KOPT-K1 (cell line): ENCODE measurements around the gene UGGT2.
"Not testable (repeated sequence)": the region's sequence is repeated elsewhere in the genome, so short reads cannot be mapped to it uniquely, and the experiment has no call there.

ENCODE experiments used
- H3K27ac ChIP-seq: fragments of 200-600 bp; sonication (generic); 2 replicates; pipeline ENCODE4 v1.5.1; 2016; ENCODE audit warnings: antibody characterized with exemption, mild to moderate bottlenecking, low read depth, low read length; ENCODE audit not compliant: poor library complexity, severe bottlenecking
- H3K36me3 ChIP-seq: fragments of 200-600 bp; sonication (generic); 2 replicates; pipeline ENCODE4 v1.5.1; 2017; ENCODE audit warnings: antibody characterized with exemption, mild to moderate bottlenecking, low read length, moderate library complexity; ENCODE audit not compliant: insufficient read depth
- H3K9me3 ChIP-seq: fragments of 200-600 bp; sonication (generic); 2 replicates; pipeline ENCODE4 v1.5.1; 2017; ENCODE audit warnings: antibody characterized with exemption, low read length, mild to moderate bottlenecking; ENCODE audit not compliant: insufficient read depth, poor library complexity, severe bottlenecking

UGGT2 gene

DNA sequence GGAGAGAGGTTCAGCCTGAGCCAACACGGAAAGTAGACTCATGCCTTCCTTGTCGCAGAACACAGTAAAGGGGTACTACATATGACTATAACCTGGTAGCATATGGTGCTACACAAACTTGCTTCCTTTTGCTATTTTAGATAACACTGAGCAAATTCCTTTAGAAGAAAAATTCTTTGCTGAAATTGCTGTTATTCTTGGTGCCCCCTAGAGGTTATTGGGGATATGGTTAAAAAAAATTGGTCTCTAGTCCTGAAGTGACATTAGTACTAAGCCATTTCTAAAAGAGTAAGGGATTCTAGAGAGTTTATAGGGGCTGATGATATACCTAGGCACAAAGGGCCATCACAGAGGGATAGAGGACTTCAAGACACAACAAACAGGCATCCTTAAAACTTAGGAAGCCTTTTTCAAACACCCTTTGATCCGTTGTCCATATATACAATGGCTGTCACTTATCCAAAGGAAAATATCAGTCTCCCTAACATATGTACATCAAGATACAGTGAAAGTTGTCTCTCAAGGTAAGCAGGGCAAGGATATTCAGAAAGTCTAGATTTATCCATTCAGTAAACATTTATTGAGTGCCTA lies 22.8 kb upstream of the UGGT2 start:
- H3K36me3 ChIP-seq, result no peaks in the 10 kb centered on the region
- no peaks in the 10 kb centered on the region for H3K9me3 ChIP-seq
- no peak overlapping the region for H3K27ac ChIP-seq

DNA sequence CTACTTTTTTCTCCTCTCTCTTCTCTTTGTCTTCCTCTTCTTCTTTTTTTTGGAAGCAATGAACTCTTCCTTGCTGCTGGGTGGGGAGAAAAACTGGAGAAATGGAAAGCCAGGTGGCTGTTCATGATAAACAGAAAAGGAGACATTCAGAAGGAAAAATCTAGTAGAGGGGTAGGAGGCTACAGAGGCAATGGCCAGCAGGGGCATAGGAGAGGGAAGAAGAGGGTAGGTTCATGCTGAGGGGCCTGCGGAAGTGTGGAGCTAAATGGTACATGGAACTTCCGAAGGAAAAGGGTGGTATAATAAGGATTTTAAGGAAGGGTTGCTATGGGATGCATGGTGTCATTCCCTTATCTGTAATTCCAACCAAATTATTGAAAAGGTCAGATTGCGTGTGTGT lies 19.2 kb upstream of the UGGT2 start:
- Histone ChIP-seq H3K9me3 (no peaks in the 10 kb centered on the region), H3K27ac (no peak overlapping the region), H3K36me3 (no peaks in the 10 kb centered on the region)

DNA sequence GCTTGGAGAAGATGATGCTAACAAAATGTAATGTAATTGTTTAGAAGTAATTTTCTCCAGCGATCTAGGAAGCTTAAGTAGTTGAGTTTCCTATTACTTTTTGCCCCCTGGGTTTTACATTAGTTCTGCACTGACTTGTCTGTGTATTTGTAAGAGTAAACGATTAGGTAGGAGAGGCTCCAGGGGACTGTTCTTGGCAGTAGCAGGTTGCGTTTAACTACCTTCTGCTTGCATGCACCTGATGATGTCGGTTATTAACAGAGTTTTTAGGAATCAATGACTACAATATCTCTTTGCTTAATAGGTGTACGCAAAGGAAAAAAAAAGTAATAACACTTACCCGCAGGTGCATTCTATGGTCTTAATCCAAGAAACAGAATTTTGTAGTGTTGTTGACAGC lies 18.3 kb upstream of the UGGT2 start:
- Histone ChIP-seq H3K9me3 (no peaks in the 10 kb centered on the region), H3K36me3 (no peaks in the 10 kb centered on the region), H3K27ac (no peak overlapping the region)

DNA sequence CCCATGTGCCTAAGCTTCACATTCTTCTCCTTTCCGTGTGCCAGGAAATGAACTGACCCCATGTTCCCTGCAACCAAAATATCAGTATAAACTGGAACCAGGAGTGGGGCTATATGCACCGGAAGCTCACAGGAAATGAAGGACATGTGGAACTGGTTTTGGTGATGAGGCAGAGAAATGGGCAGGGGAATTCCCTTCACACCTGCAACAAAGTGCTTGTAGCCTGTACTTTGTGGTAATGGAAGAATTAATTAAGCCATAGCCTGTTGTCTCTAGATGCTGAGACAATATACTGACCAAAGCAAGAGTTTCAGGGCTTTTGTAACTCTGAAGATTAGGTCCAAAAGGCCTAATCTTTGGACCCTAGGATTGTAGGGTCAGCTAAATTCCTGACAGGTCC lies 15.5 kb upstream of the UGGT2 start:
- H3K27ac ChIP-seq, result no peak overlapping the region
- H3K36me3 ChIP-seq, result no peaks in the 10 kb centered on the region
- H3K9me3 ChIP-seq, result no peaks in the 10 kb centered on the region

DNA sequence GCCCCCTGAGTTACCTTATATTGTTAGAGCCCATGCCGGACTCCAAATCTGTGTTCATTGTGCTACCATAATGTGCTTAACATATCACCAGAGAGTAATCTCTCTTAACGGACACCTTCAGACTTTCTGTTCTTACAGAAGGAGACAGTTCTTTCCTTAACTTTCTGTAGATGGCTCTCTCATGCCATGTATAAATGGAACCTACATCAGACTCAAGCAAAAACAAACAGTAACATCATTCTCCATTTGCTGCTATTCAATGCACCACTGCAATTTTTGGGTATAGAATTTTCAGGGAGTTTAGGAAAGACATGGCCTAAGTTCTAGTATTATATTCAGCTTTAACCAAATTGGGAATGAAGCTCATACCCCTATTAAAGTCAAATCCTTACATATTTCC lies 12.6 kb upstream of the UGGT2 start:
- H3K9me3 ChIP-seq, result no peaks in the 10 kb centered on the region
- no peaks in the 10 kb centered on the region for H3K36me3 ChIP-seq
- H3K27ac ChIP-seq, result no peak overlapping the region

DNA sequence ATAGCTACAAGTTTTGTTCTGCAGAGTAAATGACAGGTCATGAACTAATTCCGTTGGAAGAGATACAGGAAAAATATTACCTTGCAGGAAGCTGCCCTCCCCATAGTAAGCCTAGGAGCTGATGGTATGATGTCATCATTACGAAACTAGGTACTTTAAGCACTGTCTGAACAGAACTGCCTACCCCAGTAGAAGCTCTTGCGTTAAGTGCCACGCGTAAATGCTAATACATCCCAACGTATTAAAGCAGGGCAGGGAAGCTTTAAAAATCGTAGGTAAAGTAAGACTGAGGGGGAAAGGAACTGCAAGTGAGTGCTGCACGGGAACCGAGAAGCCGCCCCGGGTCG lies 572 bp downstream of the UGGT2 start:
- H3K9me3 ChIP-seq, result no peaks in the 10 kb centered on the region
- H3K27ac ChIP-seq, result no peak overlapping the region
- no peaks in the 10 kb centered on the region for H3K36me3 ChIP-seq

DNA sequence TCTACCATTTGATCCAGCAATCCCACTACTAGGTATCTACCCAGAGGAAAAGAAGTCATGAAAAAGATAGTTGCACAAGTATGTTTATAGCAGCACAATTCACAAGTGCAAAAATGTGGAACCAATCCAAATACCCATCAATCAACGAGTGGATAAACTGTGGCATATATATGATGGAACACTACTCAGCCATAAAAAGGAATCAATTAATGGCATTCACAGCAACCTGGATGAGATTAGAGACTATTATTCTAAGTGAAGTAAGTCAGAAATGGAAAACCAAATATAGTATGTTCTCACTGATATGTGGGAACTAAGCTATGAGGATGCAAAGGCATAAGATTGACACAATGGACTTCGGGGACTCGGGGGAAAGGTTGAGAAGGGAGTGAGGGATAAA lies 1.3 kb downstream of the UGGT2 start:
- H3K36me3 ChIP-seq, H3K9me3 ChIP-seq, H3K27ac ChIP-seq: not testable (repeated sequence)

DNA sequence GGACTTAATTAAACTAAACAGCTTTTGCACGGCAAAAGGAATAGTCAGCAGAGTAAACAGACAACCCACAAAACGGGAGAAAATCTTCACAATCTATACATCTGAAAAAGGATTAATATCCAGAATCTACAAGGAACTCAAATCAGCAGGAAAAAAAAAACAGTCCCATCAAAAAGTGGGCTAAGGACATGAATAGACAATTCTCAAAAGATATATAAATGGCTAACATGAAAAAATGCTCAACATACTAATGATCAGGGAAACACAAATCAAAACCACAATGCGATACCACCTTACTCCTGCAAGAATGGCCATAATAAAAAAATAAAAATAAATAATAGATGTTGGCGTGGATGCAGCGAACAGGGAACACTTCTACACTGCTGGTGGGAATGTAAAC lies 1.7 kb downstream of the UGGT2 start:
- H3K9me3 ChIP-seq, H3K27ac ChIP-seq, H3K36me3 ChIP-seq: not testable (repeated sequence)

DNA sequence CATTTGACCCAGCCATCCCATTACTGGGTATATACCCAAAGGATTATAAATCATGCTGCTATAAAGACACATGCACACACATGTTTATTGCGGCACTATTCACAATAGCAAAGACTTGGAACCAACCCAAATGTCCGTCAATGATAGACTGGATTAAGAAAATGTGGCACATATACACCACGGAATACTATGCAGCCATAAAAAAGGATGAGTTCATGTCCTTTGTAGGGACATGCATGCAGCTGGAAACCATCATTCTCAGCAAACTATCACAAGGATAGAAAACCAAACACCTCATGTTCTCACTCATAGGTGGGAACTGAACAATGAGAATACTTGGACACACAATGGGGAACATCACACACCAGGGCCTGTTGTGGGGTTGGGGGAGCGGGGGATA lies 2.2 kb downstream of the UGGT2 start:
- H3K9me3 ChIP-seq, H3K36me3 ChIP-seq, H3K27ac ChIP-seq: not testable (repeated sequence)

DNA sequence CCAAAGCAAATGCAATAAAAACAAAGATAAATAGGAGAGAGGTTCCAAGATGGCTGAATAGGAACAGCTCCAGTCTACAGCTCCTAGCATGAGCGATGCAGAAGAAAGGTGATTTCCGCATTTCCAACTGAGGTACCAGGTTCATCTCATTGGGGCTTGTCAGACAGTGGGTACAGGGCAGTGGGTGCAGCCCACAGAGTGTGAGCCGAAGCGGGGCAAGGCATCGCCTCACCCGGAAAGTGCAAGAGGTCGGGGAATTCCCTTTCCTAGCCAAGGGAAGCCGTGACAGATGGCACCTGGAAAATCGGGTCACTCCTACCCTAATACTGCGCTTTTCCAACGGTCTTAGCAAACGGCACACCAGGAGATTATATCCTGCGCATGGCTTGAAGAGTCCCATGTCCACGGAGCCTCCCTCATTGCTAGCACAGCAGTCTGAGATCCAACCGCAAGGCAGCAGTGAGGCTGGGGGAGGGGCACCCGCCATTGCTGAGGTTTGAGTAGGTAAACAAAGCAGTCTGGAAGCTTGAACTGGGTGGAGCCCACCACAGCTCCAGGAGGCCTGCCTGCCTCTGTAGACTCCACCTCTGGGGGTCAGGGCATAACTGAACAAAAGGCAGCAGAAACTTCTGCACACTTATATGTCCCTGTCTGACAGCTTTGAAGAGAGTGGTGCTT lies 6.6 kb downstream of the UGGT2 start:
- H3K27ac ChIP-seq, H3K36me3 ChIP-seq, H3K9me3 ChIP-seq: not testable (repeated sequence)

DNA sequence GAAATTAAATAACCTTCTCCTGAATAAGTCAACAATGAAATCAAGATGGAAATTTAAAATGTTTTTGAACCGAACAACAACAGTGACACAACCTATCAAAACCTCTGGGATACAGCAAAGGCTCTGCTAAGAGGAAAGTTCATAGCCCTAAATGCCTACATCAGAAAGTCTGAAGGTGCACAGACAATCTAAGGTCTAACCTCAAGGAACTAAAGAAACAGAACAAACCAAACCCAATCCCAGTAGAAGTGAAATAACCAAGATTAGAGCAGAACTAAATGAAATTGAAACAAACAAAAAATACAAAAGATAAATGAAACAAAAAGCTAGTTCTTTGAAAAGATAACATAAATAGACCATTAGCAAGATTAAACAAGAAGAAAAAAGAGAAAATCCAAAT lies 9.0 kb downstream of the UGGT2 start:
- no peak overlapping the region for H3K27ac ChIP-seq
- no peaks in the 10 kb centered on the region for H3K36me3 ChIP-seq
- H3K9me3 ChIP-seq, result no peaks in the 10 kb centered on the region

DNA sequence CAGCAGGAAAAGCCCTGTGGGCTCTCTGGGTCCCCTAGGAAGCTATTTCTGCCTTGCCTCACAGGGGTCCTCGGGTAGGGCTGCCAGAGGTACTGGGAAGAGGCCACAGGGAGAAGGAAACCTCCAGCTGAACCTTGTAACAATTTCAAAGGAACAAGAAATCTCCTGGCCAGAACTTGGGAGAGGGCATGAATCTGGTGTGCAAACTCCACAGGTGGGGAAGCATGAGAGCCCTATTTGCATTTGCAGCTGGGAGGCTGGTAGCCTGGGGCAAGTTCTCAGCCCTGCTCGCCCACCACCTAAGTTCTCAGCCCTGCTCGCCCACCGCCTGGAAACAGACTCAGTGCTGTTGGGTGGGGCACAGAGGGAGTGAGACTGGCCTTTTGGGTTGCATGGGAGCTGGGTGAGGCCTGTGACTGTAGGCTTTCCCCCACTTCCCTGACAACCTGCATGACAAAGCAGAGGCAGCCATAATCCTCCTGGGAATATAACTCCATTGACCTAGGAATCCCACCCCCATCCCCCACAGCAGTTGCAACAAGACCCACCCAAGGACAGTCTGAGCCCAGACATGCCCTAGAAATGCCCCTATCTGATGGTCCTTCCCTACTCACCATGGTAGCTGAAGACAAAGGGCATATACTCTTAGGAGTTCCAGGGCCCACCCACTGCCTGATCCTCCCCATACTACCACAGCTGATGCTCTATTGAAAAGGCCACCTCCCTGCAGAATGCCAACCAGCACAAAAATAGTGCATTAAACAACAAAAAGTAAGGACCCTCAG lies 11.7 kb downstream of the UGGT2 start:
- Histone ChIP-seq H3K27ac (no peak overlapping the region), H3K36me3 (no peaks in the 10 kb centered on the region), H3K9me3 (no peaks in the 10 kb centered on the region)

DNA sequence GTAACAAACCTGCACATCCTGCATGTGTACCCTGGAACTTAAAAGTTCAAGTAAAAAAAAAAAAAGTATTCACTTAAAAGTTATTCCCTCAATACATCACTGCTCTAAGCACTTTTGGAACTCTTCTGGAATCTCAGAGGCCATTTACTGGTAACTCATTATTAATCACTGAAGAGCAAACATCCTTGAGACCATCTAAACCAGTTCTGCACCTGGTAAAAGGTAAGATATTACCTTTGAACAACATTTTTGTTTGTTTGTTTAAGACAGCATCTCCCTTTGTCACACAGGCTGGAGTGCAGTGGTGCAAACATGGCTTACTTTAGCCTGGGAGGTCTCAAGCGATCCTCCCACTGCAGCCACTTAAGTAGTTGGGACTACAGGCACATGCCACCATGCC lies 16.7 kb downstream of the UGGT2 start:
- Histone ChIP-seq H3K36me3 (no peaks in the 10 kb centered on the region), H3K27ac (no peak overlapping the region), H3K9me3 (peaks cover 15% of the 10 kb centered on the region)

DNA sequence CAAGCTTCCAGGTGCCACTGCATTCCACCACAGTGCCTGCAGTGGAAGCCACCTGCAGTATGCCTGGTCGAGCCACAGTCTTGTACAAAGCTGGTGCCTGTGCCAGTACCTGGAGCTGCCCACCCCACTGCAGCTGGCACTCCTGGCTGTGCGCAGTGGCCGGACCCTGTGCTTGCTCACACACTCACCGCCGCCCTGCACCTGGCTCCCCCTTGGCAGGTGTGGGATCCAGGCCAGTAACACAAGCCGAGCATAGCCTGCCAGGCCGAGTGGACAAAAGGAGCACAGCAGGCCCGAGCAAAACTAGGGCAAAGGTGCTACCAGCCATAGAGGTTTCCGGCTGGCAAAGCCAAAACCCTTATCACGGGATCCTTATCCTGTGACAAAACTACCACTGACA lies 18.5 kb downstream of the UGGT2 start:
- Histone ChIP-seq H3K27ac (no peak overlapping the region), H3K36me3 (no peaks in the 10 kb centered on the region)

DNA sequence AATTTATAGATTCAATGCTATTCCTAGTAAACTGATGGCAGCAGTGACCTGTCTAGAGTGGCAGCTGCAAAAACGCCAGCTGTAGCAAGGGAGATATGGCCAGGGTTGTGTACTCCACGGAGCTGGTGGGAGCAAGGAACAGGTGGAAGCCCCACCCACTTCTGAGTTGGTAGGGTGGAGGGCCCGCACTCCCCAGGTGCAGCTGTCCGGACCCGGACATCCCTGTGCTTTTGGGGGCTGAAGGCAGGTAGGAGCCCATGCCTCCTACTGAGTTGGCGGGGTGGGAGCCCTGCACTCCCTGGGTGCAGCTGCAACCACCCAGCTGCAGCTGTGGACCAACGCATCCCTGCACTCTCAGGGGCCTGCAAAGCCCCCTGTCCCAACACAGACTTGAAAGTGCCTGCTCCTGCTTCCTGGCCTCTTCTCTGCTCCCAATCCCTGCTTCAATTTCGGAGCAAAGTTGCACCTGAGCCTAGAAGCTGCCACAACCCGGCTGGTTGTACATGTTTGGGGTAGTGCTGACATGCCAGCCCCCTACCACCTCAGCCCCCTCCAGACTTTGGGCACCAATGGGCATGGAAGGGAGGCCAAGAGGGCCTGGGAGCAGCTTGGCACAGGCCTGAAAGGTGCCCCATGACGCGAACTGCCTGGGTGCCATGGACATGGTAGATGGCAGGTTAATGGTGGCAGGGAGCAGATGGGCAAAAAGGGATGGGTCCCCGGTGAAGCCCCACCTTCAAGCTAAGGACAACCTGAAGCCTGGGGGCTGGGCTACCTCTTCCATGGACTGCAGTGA lies 19.8 kb downstream of the UGGT2 start:
- H3K9me3 ChIP-seq, result peaks cover 15% of the 10 kb centered on the region
- H3K27ac ChIP-seq, result no peak overlapping the region
- H3K36me3 ChIP-seq, result no peaks in the 10 kb centered on the region

More for the DNA sequence above, 18.5 kb downstream of the UGGT2 start:
- peaks cover 15% of the 10 kb centered on the region for H3K9me3 ChIP-seq
